Stimulated activated naive CD8-positive, alpha-beta T cell treated with anti-CD3 and anti-CD28 coated beads, Interleukin-15, Interleukin-2, amounts not matched to agents 100 ng/mL and 50 ng/mL, for 24 hours (primary cell): ENCODE results near the gene DPT.

Source experiments
- H3K27ac Mint-ChIP-seq: one replicate; pipeline ENCODE4 v1.8.0; 2021; ENCODE audit warnings: mild to moderate bottlenecking, mixed read lengths
- H3K27me3 Mint-ChIP-seq: one replicate; pipeline ENCODE4 v1.8.0; 2021; ENCODE audit warnings: mixed read lengths
- H3K36me3 Mint-ChIP-seq: one replicate; pipeline ENCODE4 v1.8.0; 2021; ENCODE audit warnings: low read depth, mixed read lengths
- H3K4me1 Mint-ChIP-seq: one replicate; pipeline ENCODE4 v1.8.0; 2021; ENCODE audit warnings: low read depth, mixed read lengths
- H3K4me3 Mint-ChIP-seq: one replicate; pipeline ENCODE4 v1.8.0; 2021; ENCODE audit warnings: mild to moderate bottlenecking, mixed read lengths
- H3K9me3 Mint-ChIP-seq: one replicate; pipeline ENCODE4 v1.8.0; 2021; ENCODE audit warnings: mixed read lengths

DPT gene

GRCh38 chr1:168673974-168674683, 54.9 kb downstream of the DPT start:
- H3K4me1 Mint-ChIP-seq, result no peaks in the 10 kb centered on the region
- no peak overlapping the region for H3K4me3 Mint-ChIP-seq
- no peaks in the 10 kb centered on the region for H3K36me3 Mint-ChIP-seq
- H3K27me3 Mint-ChIP-seq, result peaks cover 4% of the 10 kb centered on the region
- no peak overlapping the region for H3K27ac Mint-ChIP-seq
- H3K9me3 Mint-ChIP-seq, result peaks cover 15% of the 10 kb centered on the region

DNA sequence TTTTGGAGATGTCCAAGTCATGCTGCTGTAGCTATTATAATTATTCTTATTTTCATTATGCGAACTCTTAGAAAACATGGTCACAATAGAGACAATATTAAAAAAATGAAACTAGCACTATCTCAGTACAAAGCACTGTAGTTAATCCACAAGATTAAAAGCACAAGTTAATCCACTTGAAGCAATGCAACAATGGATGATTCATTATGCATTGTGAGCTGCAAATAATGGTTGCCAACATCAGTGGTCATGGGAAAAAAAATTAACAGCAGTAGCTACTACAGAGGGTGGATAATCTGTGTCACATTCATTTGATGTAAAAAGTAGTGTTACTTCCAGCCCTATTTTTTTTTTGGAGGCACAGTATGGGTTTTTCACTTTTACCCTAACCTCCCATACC, 56.7 kb downstream of the DPT start:
- Mint-ChIP-seq H3K27ac (no peak overlapping the region), H3K4me3 (no peak overlapping the region), H3K4me1 (no peaks in the 10 kb centered on the region), H3K27me3 (no peaks in the 10 kb centered on the region), H3K9me3 (peaks cover 15% of the 10 kb centered on the region), H3K36me3 (no peaks in the 10 kb centered on the region)

- no peak overlapping the region for H3K4me3 Mint-ChIP-seq
- no peak overlapping the region for H3K27ac Mint-ChIP-seq
- H3K27me3 Mint-ChIP-seq, result no peaks in the 10 kb centered on the region
- peaks cover 15% of the 10 kb centered on the region for H3K9me3 Mint-ChIP-seq
- H3K4me1 Mint-ChIP-seq, result no peaks in the 10 kb centered on the region
- H3K36me3 Mint-ChIP-seq, result no peaks in the 10 kb centered on the region
Measured at GRCh38 chr1:168671782-168672181, 57.2 kb downstream of the DPT start.

DNA sequence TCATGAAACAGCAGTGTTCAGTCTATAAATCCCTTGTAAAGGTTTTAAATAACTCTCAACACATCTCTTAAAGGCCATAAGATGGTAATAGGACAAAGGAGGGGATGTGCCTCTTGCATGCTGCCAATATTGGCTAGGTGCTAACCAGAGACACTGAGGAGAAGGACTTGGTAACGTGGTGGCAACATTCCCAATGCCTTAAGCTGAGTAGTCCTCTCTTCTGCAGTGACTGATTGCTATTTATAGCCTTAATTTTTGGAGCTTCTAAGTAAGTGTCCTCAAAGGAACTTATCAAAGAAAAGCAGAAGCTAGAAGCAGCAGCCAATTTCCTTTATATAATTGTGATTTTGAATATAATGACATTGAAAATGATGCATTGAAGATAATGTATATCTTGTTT, 63.0 kb downstream of the DPT start:
- Mint-ChIP-seq H3K4me1 (no peaks in the 10 kb centered on the region), H3K36me3 (no peaks in the 10 kb centered on the region), H3K27ac (no peak overlapping the region), H3K27me3 (peaks cover 8% of the 10 kb centered on the region), H3K9me3 (peaks cover 14% of the 10 kb centered on the region), H3K4me3 (no peak overlapping the region)

DNA sequence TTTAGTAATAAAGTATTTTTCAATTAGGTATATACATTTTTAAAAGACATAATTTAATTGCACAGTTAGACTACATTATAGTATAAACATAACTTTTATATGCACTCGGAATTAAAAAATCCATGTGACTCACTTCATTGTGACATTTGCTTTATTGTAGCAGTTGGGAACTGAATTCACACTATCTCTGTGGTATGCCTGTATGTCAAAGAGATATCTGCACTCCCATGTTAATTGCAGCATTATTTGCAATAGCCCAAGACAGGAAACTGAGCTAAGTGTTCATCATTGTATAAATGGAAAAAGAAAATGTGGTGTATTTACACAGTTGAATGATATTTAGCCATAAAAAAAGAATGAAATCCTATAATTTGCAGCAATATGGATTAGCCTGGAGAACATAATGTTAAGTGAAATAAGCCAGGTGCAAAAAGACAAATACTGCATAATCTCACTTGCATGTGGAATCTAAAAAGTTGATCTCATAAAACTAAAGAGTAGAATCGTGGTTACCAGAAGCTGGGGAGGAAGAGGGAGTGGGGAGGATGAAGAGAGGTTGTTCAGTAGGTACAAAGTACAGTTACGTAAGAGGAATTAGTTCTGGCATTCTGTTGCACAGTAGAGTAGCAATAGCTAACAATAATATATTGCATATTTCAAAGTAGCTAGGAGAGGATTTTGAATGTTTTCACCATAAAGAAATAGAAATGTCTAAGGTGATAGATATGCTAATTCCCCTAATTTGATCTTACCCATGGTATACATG, 64.8 kb downstream of the DPT start:
- Mint-ChIP-seq H3K27ac (no peak overlapping the region), H3K9me3 (peaks cover 11% of the 10 kb centered on the region), H3K4me3 (no peak overlapping the region), H3K4me1 (no peaks in the 10 kb centered on the region), H3K27me3 (peaks cover 8% of the 10 kb centered on the region), H3K36me3 (no peaks in the 10 kb centered on the region)

GRCh38 chr1:168656485-168656884, 72.5 kb downstream of the DPT start:
- Mint-ChIP-seq H3K27me3 (peaks cover 3% of the 10 kb centered on the region), H3K27ac (no peak overlapping the region)

GRCh38 chr1:168654198-168654915, 74.6 kb downstream of the DPT start:
- Mint-ChIP-seq H3K4me1 (no peaks in the 10 kb centered on the region), H3K27ac (no peak overlapping the region), H3K4me3 (no peak overlapping the region), H3K9me3 (no peaks in the 10 kb centered on the region), H3K36me3 (no peaks in the 10 kb centered on the region), H3K27me3 (peaks cover 3% of the 10 kb centered on the region)

More at GRCh38 chr1:168656485-168656884, 72.5 kb downstream of the DPT start:
- H3K4me3 Mint-ChIP-seq, result no peak overlapping the region
- no peaks in the 10 kb centered on the region for H3K36me3 Mint-ChIP-seq
- H3K9me3 Mint-ChIP-seq, result no peaks in the 10 kb centered on the region
- H3K4me1 Mint-ChIP-seq, result no peaks in the 10 kb centered on the region

DNA sequence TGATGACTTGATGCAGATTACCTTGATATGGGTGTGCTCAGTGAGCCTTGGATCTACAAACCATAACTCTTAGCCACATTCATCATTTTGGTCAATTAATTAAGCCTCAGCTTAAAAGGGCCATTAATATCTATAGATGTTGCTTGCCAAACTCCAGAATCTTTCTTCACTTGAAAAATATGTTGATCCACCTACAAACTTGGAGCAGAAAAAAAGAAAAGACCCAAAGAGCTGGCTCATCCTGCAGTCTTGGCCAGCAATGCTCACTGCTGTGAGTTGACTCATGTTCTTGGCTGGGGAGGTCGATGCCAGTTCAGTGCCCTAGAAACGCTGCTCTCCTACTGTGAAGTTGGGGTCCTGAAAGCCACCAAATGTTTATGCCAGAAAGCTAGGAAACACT, 75.4 kb downstream of the DPT start:
- Mint-ChIP-seq H3K27me3 (peaks cover 3% of the 10 kb centered on the region), H3K36me3 (no peaks in the 10 kb centered on the region), H3K27ac (no peak overlapping the region), H3K4me3 (no peak overlapping the region), H3K4me1 (no peaks in the 10 kb centered on the region), H3K9me3 (no peaks in the 10 kb centered on the region)

DNA sequence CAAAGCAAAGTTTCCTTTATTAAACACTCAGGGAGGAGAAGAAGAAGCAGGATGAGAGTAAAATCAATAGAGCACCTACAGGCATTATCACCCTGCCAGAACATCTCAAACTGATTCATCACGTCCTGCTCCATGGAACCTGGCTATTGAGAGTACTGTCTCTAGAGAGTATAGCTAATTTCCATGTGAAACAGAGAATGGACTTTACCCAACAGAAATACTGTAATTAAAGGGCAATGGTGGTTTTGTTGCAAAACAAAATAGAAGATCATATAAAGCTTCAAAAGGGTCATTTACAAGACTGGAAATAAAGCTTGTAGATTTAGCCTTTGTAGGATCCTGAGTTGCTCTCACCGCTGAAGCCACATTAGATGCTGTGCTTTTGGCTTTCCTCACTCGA, 83.3 kb downstream of the DPT start:
- Mint-ChIP-seq H3K9me3 (no peaks in the 10 kb centered on the region), H3K4me1 (no peaks in the 10 kb centered on the region), H3K27me3 (peaks cover 11% of the 10 kb centered on the region), H3K4me3 (no peak overlapping the region), H3K27ac (no peak overlapping the region), H3K36me3 (no peaks in the 10 kb centered on the region)
